ENCODE results near the gene CCDC116. TPM values are rescaled to one million over a fixed set of nuclear protein-coding genes. Genes with fewer than 3 reads are reported as not detected.

Gene CCDC116
- total RNA-seq, 1 donor from 2014 or later = not detected

- peak in 2 of 3 experiments; percentile 34 to 46 for TF ChIP-seq CTCF (IDR thresholded peaks at IDR 0.05)
- peaks cover 0 to 5% of the 10 kb centered on the region in 2 donors for H3K36me3 ChIP-seq
- H3K27me3 ChIP-seq = no peaks in the 10 kb centered on the region
- intact Hi-C loops (cut with DNase I) = loop anchor here (1.0 to 5.0 kb wide), 3 partner anchors 13 to 61 kb away; partner anchors contain the start of gene SDF2L1
- DNase-seq (ENCODE audit: low spot score in 2 of 2) = peak; percentile 73 to 96
- peak within 1 kb of the TSS; percentile 77 to 87 for H3K27ac ChIP-seq
- H3K9me3 ChIP-seq = no peaks in the 10 kb centered on the region
- H3K4me1 ChIP-seq = peaks cover 6 to 16% of the 10 kb centered on the region in 2 donors
- peak within 1 kb of the TSS; percentile 88 to 89 for H3K4me3 ChIP-seq
Observed at GRCh38 chr22:21629255-21630149, 3.1 kb upstream of the CCDC116 start, which contains the start of gene YDJC. Gene YDJC (minus strand): TSS chr22:21630022. CDS start chr22:21630014, 8 bp downstream.

- H3K27me3 ChIP-seq = no peaks in the 10 kb centered on the region
- H3K4me1 ChIP-seq = peaks cover 6 to 8% of the 10 kb centered on the region in 2 donors
- no peak for DNase-seq (ENCODE audit: low spot score in 2 of 2)
- intact Hi-C loops (cut with DNase I) = no loop called here
- H3K4me3 ChIP-seq = no peak overlapping the region
- no peaks in the 10 kb centered on the region for H3K9me3 ChIP-seq
- no peak for TF ChIP-seq CTCF (IDR thresholded peaks at IDR 0.05)
- no peak overlapping the region for H3K27ac ChIP-seq
- H3K36me3 ChIP-seq = peaks cover 0 to 5% of the 10 kb centered on the region in 2 donors
Observed at GRCh38 chr22:21631025-21631424, 1.5 kb upstream of the CCDC116 start.

GRCh38 chr22:21632931-21633330 lies 371 bp downstream of the CCDC116 start:
- no peaks in the 10 kb centered on the region for H3K27me3 ChIP-seq
- TF ChIP-seq CTCF (IDR thresholded peaks at IDR 0.05) = no peak
- H3K27ac ChIP-seq = no peak overlapping the region
- H3K36me3 ChIP-seq = peaks cover 0 to 5% of the 10 kb centered on the region in 2 donors
- intact Hi-C loops (cut with DNase I) = no loop called here
- H3K9me3 ChIP-seq = no peaks in the 10 kb centered on the region
- H3K4me1 ChIP-seq = peaks cover 6 to 8% of the 10 kb centered on the region in 2 donors
- no peak overlapping the region for H3K4me3 ChIP-seq
- no peak for DNase-seq (ENCODE audit: low spot score in 2 of 2)

- no peak for TF ChIP-seq CTCF (IDR thresholded peaks at IDR 0.05)
- Histone ChIP-seq H3K27ac (no peak overlapping the region), H3K27me3 (no peaks in the 10 kb centered on the region), H3K9me3 (no peaks in the 10 kb centered on the region), H3K36me3 (peaks cover 0 to under 1% of the 10 kb centered on the region in 2 donors), H3K4me3 (no peak overlapping the region), H3K4me1 (peaks cover 6 to 7% of the 10 kb centered on the region in 2 donors)
- intact Hi-C loops (cut with DNase I) = no loop called here
- DNase-seq (ENCODE audit: low spot score in 2 of 2) = no peak
Observed at GRCh38 chr22:21633481-21633880, 921 bp downstream of the CCDC116 start.

GRCh38 chr22:21634081-21634480 lies 1.5 kb downstream of the CCDC116 start:
- H3K9me3 ChIP-seq = no peaks in the 10 kb centered on the region
- H3K4me3 ChIP-seq = no peak overlapping the region
- no peak for DNase-seq (ENCODE audit: low spot score in 2 of 2)
- H3K36me3 ChIP-seq = no peaks in the 10 kb centered on the region
- peaks cover 1 to 2% of the 10 kb centered on the region in 2 donors for H3K4me1 ChIP-seq
- TF ChIP-seq CTCF (IDR thresholded peaks at IDR 0.05) = no peak
- intact Hi-C loops (cut with DNase I) = no loop called here
- H3K27me3 ChIP-seq = no peaks in the 10 kb centered on the region
- no peak overlapping the region for H3K27ac ChIP-seq

Data from ascending aorta (tissue), 2 donors.